NCI-H1694 (cell line): ENCODE data around the gene CALCOCO1.
"Not testable (repeated sequence)": the region's sequence is repeated elsewhere in the genome, so short reads cannot be mapped to it uniquely, and the experiment has no call there.

Source experiments
- DNase-seq: peaks from one replicate; lab custom pipeline; 2025; lab: John Stamatoyannopoulos, UW

Gene CALCOCO1

DNA sequence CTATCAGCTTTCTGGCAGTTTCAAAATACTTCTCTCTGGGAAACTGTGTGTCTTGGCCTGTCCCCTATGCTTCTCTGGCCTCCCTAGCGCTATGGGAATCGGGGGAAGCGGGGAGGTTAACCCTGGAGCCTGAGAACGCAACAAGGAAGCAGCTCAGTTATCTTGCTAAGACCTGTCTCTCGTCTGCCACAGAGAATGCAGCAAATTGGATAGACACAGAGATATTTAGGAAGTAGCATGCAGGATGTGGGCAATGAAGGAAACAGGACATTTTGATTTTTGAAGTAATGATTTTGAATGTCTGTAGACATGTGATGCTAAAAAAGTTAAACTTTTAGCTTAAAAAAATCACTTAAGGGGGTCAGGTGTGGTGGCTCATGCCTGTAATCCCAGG is 6.6 kb upstream of the CALCOCO1 start:
- no peak for DNase-seq

DNA sequence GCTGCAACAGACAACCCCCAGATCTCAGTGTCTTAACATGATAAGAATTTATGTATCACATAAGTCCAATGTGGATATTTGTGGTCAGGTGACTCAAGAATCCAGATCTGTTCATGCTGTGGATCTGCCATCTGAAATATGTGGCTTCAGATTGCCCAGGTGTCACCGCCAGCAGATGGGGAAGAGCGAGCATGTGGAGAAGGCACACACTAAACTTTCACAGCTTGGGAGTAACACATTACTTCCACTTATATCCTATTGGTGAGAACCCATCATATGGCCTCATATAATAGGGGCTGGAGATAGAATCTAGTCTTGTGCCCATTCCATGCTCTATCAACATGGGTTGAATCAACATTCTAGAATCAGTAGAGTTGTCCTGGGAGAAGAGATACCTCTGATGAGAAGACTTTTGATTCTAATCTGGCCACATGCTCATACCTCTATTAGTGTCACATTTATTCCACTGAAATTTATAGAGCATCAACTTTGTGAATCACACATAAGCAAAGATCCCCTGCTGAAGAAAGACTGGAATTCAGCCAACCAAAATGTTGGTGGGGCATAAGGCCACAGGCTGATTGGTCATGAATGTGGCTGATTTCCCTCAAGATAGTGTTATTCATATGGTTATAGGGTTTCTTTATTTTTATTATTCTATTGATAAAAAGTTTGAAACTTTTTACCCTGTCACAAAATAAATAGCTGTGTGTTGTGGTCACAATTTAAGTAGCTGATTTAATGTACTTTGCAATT is 6.0 kb upstream of the CALCOCO1 start:
- no peak for DNase-seq

DNA sequence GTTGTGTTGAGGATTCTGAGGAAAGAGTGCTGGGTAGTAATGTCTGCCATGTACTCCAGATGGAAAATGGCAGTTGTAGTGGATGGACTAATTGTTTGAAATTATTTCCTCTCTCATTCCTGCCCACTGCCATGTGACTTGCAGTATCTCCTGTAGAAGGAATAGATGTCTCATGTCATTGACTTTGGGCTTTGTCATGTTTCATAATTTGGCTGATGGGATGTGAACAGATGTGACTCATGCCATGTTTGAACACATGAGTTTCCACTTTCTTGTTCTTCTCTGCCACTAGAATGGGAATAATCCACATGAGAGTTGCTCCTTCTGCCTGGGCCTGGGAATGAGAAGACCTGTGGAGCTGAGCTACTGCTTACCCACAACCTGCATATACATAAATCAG is 2.4 kb upstream of the CALCOCO1 start:
- DNase-seq, result no peak

DNA sequence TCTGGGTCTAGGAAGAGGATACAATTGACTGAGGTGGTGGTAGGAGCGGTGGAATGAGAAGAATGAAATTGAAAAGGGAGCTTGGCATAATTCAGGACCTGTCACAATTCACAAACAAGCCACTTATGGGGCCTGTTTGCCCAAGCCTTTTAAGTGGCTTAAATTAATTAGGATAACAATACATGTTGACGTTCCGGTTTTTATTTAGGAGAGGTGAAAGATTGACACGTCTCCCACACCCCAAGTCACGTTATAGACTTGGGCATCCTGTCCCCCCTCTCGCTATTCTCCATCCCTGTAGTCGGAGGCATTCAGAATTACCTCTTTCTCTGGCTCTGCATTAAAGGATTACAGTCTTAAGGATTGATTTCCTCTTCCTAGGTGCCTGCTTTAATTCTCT is 954 bp upstream of the CALCOCO1 start:
- DNase-seq, result no peak

DNA sequence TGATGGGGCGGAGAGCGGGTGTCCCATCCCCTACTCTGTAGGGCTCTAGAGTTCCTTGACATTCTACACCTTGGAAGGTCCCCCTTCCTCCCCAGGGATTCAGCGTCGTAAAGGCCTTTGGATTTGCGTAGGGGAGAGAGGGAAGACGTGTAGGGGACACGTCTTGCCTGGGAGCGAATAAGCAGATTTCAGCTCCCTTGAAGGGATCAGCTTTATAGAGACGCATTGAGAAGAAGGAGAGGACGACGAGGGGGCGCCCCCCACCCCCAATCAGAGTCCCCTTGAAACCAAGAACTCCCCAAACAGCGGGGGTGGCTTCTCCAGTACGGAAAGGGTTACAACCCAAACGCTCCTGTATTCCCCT is 324 bp downstream of the CALCOCO1 start:
- DNase-seq, result no peak

DNA sequence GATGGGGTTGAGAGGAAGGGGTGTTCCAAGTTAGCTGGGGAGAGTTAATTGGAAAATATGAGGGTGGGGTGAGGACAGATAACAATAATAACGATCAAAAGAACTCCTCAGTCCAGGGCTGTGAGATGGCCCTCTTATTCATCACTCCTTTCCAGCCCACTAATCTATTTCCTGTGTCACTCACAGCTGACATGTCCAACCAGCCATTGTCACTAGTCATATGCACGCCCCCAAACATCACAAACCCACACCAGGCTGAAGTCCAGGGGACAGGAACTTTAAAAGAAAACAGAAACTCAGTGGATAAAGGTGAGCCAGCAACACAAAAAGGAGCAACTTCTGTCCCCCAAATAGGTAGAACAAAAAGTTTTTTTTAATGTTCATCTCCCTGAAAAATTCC is 911 bp downstream of the CALCOCO1 start:
- no peak for DNase-seq

DNA sequence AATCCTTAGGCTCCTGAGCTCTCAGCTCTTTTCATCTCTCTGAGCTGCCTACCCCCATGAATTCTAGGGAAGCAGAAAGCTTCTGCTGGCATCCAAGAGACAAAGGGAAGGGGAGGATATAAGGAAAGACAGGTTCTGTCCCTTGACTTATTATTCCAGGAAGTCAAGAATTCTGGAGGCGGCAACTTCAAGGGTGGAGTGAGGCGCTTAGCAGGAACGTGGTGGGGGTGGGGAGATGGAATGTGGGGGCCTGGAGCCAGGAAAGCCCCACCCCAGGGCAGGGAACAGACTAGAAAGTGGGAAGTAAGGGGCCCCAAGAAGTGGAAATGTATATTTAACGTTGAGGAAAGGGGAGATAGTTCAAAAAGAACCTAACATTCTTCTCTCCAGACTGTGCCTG is 1.4 kb downstream of the CALCOCO1 start:
- no peak for DNase-seq

DNA sequence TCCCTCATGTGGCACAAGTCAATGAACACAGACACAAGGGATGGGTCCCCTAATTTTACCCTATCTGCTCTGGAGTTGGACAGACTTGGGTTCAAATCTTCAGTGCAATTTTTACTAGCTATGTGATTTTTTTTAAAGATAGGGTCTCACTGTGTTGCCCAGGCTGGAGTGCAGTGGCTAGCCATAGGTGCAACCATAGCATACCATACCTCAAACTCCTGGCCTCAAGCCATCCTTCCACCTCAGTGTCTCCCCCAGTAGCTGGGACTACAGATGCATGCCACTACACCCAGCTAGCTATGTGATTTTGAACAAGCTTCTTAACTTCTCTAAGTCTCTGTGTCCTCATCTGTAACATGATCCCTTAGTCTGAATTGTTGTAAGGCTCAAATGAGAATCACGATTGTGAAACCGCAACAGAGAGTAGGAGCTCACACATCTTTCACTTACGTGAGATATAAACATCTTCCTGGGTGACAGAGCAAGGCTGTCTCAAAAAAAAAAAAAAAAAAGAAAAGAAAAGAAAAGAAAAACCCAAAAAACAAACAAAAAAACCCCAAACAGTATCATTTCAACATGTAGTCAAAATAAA is 4.7 kb downstream of the CALCOCO1 start:
- no peak for DNase-seq

DNA sequence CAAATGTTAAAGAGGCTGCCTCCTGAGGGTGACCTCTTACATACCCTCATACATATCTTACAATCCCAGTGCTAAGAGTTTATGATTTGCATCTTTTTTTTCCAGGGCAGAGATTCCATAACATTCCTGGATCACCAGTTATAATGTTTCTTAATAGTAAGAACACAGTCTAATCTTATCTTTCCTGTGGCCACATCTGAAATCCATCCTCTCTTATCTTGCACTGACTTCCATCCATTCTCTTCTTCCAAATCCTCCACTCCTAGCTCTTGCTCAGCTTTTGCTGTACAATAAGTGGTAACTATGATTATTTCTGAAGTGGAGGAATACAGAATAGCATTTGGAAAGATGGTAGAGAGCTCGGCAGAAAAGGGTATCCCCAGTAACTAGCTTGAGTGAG is 6.3 kb downstream of the CALCOCO1 start:
- DNase-seq, result no peak

DNA sequence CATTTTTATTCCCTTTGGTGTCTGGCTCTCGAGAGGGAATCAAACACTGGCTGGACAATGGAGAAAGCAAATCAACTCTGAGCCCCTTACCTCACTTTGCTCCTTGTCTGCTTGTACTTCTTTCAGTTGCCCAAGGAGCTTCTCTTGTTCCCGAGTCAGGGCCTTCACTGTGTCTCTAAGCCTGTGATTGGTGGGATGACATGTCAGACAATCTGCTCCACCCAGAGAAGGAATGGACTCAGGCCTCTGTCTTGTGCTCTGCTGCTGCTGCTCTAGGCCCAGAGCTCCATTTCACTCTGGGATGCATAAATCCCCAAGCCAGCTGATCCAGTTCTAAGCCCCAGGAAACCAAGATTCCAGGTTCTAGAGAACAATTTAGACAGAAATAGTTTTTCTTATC is 7.6 kb downstream of the CALCOCO1 start:
- no peak for DNase-seq

DNA sequence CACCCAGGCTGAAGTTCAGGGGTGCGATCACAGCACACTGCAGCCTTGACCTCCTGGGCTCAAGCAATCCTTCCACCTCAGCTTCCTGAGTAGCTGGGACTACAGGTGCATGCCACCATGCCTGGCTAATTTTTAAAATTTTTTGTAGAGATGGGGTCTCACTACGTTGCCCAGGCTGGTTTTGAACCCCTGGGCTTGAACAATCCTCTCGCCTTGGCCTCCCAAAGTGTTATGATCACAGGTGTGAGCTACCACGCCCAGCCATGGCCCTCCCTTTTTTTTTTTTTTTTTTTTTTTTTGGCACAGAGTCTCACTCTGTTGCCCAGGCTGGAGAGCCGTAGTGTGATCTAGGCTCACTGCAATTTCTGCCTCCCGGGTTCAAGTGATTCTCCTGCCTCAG is 8.7 kb downstream of the CALCOCO1 start:
- DNase-seq, result not testable (repeated sequence)

DNA sequence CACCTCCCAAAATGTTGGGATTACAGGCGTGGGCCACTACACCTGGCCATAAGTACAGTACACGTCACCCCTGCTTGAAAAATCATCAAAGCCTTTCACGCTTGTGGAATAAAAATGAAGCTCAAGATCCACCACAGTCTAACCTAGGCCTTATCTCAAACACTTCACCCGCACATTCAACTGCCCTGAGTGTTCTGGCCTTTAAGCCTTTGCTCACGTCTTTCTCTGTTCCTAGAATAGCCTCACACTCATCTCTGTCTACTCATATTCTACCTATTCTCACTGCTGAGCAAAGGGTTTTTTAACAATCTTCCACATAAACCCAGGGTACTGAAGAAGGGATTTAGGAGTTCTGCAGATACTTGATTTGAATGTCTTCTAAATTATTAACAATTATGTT is 9.9 kb downstream of the CALCOCO1 start:
- no peak for DNase-seq

DNA sequence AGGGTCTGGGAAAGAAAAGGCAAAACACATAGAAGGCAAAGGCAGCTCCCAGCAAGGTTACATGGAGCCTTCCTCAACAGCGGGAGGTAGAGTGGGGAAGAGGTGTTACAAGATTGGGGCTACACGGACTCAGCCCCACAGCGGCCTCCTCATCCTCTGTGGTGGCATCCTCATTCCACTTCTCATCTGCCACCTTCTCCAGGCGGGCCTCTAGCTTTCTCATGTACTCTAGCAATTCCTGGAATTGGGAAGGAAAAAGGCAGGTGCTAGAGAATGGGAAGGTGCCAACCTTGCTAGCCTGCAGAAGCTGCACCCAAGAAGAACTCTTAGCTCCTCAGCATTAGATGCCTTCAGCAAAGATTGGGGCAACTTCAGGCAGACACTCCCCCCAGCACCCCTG is 13.2 kb downstream of the CALCOCO1 start:
- no peak for DNase-seq

DNA sequence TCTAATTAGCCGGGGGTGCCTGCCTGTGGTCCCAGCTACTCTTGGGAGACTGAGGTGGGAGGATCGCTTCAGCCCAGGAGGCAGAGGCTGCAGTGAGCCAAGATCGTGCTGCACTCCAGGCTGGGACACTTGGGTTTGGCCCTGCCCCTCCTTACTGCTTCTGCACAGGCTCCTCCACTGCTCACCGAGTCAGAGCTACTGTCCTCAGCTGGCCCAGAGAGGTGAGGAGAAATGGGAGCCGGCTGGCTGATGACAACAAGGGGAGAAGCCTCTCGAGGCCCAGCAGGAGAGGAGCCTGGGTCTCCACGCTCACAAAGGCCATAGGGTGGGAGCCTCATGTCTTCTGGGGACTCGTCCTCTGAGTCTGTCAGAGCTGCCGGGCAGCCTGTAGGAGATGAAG is 13.7 kb downstream of the CALCOCO1 start:
- DNase-seq, result no peak

DNA sequence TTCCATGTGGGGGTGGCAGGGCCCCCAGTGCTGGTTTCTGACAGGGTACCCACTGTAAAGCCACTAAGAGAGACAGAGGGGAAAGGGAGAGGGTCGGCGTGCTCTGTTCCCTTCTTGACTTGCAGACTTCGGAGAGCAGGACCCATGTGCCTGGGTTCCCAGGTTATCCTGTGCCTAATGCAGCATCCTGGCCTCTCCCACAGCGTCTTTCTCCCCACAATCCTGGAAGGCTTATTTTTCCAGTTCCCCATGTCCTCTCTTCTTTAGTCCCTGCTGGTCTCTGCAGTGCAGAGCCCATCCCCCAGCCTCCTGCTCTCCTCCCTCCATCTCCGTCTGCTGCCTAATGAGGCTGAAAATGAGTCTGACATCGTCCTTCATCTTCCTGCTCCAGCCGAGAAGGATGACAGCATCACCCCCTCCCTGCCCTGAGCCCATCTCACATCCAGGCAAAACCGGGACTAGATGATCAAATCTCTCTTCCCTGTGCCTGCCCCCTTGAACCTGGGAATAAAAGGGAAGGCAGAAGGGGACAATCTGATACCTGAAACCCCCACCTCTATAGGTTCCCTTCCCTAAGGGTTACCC is 15.1 kb downstream of the CALCOCO1 start:
- peak; percentile 26 for DNase-seq

DNA sequence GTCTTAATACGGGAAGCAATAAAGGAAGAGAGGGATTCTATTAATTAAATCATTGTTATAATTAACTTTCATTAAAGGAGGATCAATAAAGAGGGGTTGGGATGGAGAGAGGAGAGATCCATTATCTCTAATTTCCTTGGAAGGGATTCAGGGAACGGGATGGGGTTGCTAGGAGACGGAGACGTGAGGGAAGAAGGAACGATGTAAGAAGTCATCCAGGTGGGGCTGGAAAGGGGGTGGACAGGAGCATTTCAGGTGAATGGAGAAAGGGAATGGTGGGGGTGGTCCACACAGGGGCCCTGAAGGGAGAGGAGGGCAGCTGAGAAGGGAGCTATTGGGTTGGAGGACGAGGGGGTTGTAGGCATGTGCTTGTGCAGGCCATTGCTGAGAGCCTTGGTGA is 17.2 kb downstream of the CALCOCO1 start:
- DNase-seq, result no peak

DNA sequence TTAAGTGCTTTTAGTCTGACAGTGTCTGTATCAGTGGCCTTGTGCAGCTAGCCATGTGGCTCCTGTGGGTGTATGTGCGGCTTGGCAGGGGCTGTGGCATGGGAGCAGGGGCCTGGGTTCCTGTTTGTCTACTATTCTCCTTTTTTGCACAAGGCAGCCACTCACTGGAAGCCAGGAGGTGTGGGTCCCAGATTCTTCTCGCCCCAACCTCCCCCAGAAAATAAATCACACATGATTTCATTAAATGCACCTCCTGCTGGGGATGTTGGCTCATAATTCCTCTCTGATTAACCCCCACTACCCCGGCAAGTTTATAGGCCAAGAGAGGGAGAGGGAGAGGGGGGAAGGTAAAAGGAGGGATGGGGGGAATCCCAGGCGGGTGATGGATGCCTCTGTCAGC is 17.6 kb downstream of the CALCOCO1 start:
- no peak for DNase-seq

DNA sequence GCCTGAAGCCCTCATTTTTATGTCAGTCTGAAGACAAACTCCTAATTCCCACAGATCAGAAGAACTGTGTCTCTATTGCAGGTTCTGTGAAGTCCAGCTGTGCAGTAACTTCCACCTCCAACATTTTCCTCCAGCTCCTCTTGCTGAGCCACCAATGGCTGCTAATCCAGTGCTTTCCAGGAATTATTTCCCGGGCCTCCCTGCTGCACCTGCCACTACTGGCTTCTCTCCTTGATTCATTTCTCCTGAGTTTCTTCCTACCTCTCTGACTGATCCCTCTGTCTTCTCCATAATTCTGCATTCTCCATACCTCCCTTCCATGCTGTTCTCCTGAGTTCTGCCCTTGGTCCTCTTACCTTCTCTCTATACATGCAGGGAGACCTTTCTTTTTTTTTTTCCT is 21.2 kb downstream of the CALCOCO1 start:
- DNase-seq, result no peak

DNA sequence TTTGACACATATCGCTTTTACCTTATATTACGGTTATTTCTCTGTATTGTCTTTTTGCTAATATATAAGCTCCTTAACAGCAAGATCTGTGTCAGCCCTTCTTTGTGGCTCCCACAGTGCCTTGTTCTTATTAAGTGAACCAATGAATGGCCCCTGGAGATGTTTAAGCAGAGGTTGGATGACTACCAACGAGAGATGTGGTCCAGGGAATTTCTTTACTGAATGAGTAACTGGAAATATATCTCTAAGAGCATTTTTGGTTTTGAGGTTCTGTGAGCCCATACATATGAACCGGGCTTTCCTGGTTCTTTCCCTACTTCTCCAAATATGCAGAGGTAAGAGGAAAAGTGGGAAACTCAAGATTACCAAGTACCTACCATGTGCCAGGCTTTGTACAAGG is 23.5 kb downstream of the CALCOCO1 start:
- DNase-seq, result no peak

DNA sequence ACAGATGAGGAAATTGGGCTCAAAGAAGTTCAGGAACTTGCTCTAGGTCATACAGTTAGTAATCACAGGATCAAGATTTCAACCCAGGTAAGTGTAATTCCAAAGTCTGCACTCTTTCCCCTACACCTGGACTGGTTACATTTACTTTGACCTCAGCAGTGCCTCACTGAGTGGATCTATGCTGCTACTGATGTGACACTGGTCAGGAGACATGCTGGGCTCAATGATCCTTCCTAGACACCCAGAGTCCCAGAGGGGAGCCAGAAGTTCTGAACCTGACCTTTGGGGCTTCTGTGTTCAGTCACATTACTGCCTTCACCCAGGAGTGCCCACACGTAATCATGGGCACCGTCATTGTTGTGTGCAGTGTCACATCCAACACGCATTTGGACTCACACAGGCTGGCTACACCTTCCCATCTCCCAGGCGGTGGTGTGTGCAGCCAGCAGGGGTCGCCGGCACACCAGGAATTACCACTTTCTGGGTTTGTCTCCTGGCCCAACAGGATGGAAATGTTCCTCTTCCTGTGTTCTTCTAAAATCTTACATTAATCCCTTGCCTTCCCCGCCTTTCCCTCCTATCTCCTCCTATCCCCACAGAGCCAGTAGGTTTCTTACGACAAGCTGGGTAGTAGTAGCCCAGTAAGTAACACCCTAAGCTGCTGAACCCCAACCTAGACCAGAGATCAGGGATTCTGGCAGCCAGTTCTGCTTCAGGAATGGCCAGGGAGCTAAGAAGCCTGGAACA is 25.6 kb downstream of the CALCOCO1 start:
- peak; percentile 50 for DNase-seq

DNA sequence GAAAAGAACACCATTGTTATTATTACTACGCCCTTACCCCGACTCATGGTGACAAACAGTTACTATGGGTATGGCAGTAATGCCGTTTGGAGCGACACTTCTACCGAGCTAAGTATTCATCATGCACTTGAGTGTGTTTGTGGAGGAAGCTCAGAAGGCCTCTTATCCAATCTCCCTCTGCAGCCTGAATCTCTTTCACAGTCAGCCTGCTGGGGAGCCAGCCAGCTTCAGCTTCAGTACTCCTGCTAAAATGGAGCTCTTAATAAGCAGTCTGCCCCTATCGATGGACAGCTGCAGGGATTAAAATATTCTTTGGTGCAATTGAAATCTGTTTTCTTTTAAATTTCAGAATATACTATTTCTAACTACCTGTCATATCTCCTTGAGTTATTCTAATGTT is 26.7 kb downstream of the CALCOCO1 start:
- no peak for DNase-seq

DNA sequence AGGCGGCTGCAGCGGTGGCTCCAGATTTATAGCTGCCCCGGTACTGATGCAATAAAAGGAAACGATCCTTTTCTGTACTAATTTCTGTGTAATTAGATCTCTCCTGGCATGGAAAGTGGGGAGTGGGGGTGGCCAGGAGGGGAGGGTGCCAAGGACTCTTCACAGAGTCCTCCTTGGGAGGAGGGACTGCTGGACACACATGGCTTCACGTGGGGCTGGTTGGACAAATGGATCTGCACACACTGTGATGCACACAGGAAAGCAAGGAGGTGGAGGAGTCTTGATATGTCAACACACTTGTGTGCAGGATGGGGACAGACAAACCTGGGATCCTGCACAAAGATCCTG is 27.6 kb downstream of the CALCOCO1 start:
- DNase-seq, result no peak

DNA sequence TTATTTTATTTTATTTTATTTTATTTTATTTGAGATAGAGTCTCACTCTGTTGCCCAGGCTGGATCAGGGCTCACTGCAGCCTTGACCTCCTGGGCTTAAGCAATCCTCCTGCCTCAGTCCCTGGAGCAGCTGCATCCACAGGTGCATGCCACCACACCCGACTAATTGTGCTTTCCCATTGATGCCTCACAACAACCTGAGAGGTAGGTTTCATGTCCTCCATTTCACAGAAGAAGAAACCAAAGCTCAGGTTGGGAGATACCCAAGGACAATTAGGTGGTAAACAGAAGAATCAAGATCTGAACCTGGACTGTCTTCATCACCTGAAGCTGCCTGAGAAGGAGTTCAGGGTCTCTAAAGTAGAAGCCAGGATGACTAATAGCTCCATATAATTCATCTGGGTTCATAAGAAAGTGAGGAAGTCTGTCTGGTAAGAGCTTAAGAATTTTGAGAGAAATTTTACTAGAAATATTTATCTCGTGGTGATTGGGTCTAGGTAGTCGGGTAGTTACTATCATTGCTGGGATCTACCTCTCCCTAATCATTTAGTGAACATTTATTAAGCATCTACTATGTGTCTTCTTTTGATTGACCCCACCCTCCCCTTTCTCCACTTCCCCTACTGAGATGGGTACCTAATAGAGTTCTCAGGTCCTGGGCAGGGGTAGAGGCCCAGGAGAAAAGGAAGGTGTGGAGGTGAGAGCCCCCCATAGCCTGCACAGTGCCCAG is 28.1 kb downstream of the CALCOCO1 start:
- DNase-seq, result no peak
